ENCODE results near the gene RASSF8.
A peak's percentile ranks its signal among the peaks of the same experiment; 100 is the strongest.

RASSF8 gene

GRCh38 chr12:26112703-26113147 is 154.2 kb downstream of the RASSF8 start:
- no peak overlapping the region for H3K4me3 ChIP-seq (ENCODE audit: low read depth, low read length)
- peak; percentile 46 for DNase-seq (ENCODE audit: low read depth)
- TF ChIP-seq, protein P1, sequence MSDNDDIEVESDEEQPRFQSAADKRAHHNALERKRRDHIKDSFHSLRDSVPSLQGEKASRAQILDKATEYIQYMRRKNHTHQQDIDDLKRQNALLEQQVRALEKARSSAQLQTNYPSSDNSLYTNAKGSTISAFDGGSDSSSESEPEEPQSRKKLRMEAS (IDR thresholded peaks at IDR 0.05; ENCODE audit: low read depth, low read length) = 0 out of 2 replicates have a peak, but pooled peaks have one; percentile 4
- TF ChIP-seq POLR2A (IDR thresholded peaks at IDR 0.05; ENCODE audit: extremely low read depth, insufficient read length) (no peak), MYC (IDR thresholded peaks at IDR 0.05; ENCODE audit: low read depth, low read length) (no peak)
- TF ChIP-seq, protein P2, sequence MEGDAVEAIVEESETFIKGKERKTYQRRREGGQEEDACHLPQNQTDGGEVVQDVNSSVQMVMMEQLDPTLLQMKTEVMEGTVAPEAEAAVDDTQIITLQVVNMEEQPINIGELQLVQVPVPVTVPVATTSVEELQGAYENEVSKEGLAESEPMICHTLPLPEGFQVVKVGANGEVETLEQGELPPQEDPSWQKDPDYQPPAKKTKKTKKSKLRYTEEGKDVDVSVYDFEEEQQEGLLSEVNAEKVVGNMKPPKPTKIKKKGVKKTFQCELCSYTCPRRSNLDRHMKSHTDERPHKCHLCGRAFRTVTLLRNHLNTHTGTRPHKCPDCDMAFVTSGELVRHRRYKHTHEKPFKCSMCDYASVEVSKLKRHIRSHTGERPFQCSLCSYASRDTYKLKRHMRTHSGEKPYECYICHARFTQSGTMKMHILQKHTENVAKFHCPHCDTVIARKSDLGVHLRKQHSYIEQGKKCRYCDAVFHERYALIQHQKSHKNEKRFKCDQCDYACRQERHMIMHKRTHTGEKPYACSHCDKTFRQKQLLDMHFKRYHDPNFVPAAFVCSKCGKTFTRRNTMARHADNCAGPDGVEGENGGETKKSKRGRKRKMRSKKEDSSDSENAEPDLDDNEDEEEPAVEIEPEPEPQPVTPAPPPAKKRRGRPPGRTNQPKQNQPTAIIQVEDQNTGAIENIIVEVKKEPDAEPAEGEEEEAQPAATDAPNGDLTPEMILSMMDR (IDR thresholded peaks at IDR 0.05; ENCODE audit: low read depth, low read length) = no peak

GRCh38 chr12:26113181-26113654 is 154.7 kb downstream of the RASSF8 start:
- peak overlapping the region; percentile 59 for H3K4me3 ChIP-seq (ENCODE audit: low read depth, low read length)
- peak; percentile 54 for DNase-seq (ENCODE audit: low read depth)
- TF ChIP-seq, protein P2 (IDR thresholded peaks at IDR 0.05; ENCODE audit: low read depth, low read length) = no peak
- TF ChIP-seq, protein P1 (IDR thresholded peaks at IDR 0.05; ENCODE audit: low read depth, low read length) = peak; percentile 53; the same call in 1 of the 2 replicates
- TF ChIP-seq POLR2A (IDR thresholded peaks at IDR 0.05; ENCODE audit: extremely low read depth, insufficient read length) = no peak

- peak; percentile 99 for DNase-seq (ENCODE audit: low read depth)
- peak overlapping the region; percentile 59 for H3K4me3 ChIP-seq (ENCODE audit: low read depth, low read length)
- TF ChIP-seq MYC (IDR thresholded peaks at IDR 0.05; ENCODE audit: low read depth, low read length) (peak; percentile 100), POLR2A (IDR thresholded peaks at IDR 0.05; ENCODE audit: extremely low read depth, insufficient read length) (peak; percentile 94)
- TF ChIP-seq, protein P2 (IDR thresholded peaks at IDR 0.05; ENCODE audit: low read depth, low read length) = peak; percentile 19
- TF ChIP-seq, protein P1 (IDR thresholded peaks at IDR 0.05; ENCODE audit: low read depth, low read length) = peak; percentile 99
Measured at GRCh38 chr12:26113853-26114719, 155.6 kb downstream of the RASSF8 start.

GRCh38 chr12:26114720-26115401 is 156.4 kb downstream of the RASSF8 start:
- DNase-seq (ENCODE audit: low read depth) = no peak
- H3K4me3 ChIP-seq (ENCODE audit: low read depth, low read length) = peak overlapping the region; percentile 26

More at GRCh38 chr12:26114720-26115401, 156.4 kb downstream of the RASSF8 start:
- TF ChIP-seq MYC (IDR thresholded peaks at IDR 0.05; ENCODE audit: low read depth, low read length) (no peak), POLR2A (IDR thresholded peaks at IDR 0.05; ENCODE audit: extremely low read depth, insufficient read length) (no peak)
- TF ChIP-seq, protein P2 (IDR thresholded peaks at IDR 0.05; ENCODE audit: low read depth, low read length) = no peak
- TF ChIP-seq, protein P1 (IDR thresholded peaks at IDR 0.05; ENCODE audit: low read depth, low read length) = no peak
